GM21825 (cell line): ENCODE data around the gene STX2.
"Not testable (repeated sequence)": the region's sequence is repeated elsewhere in the genome, so short reads cannot be mapped to it uniquely, and the experiment has no call there.

Experiments
- ATAC-seq: cut with Tn5 transposase; IDR thresholded peaks from one replicate; pipeline ENCODE4 v1.9.1; 2021; ENCODE audit warnings: mild to moderate bottlenecking, moderate library complexity; ENCODE audit not compliant: unreplicated experiment

Gene STX2

GRCh38 chr12:130803702-130804101 is 35.3 kb downstream of the STX2 start:
- ATAC-seq = no peak

- ATAC-seq = no peak
These were observed 38.7 kb downstream of the STX2 start for GRCh38 chr12:130800312-130800711.

GRCh38 chr12:130799051-130799450 is 40.0 kb downstream of the STX2 start:
- ATAC-seq = no peak

- ATAC-seq = peak; percentile 59
These were observed 41.9 kb downstream of the STX2 start for GRCh38 chr12:130796985-130797686.

- ATAC-seq = no peak
These were observed 43.1 kb downstream of the STX2 start for GRCh38 chr12:130795906-130796305.

- no peak for ATAC-seq
These were observed 45.5 kb downstream of the STX2 start for GRCh38 chr12:130793554-130793849.

GRCh38 chr12:130792821-130793553 is 46.1 kb downstream of the STX2 start:
- ATAC-seq = no peak

- no peak for ATAC-seq
These were observed 47.4 kb downstream of the STX2 start for GRCh38 chr12:130791629-130792028.

GRCh38 chr12:130788515-130788914 is 50.5 kb downstream of the STX2 start:
- no peak for ATAC-seq

GRCh38 chr12:130787445-130788410 is 51.3 kb downstream of the STX2 start:
- ATAC-seq = no peak

- no peak for ATAC-seq
These were observed 52.0 kb downstream of the STX2 start for GRCh38 chr12:130787041-130787440.

- no peak for ATAC-seq
These were observed 55.8 kb downstream of the STX2 start for GRCh38 chr12:130783110-130783715.

- ATAC-seq = not testable (repeated sequence)
These were observed 56.8 kb downstream of the STX2 start for GRCh38 chr12:130782245-130782644.

GRCh38 chr12:130780880-130781575 is 58.0 kb downstream of the STX2 start:
- ATAC-seq = no peak

- ATAC-seq = no peak
These were observed 58.7 kb downstream of the STX2 start for GRCh38 chr12:130780325-130780724.

- no peak for ATAC-seq
These were observed 60.3 kb downstream of the STX2 start for GRCh38 chr12:130778776-130779175.

GRCh38 chr12:130776857-130777339 is 62.2 kb downstream of the STX2 start:
- no peak for ATAC-seq

- ATAC-seq = no peak
These were observed 62.8 kb downstream of the STX2 start for GRCh38 chr12:130775953-130776856.

GRCh38 chr12:130770413-130771028 is 68.5 kb downstream of the STX2 start:
- ATAC-seq = no peak
